HuH-7.5 (cell line): ENCODE data around the gene CLEC3B.
A peak's percentile ranks its signal among the peaks of the same experiment; 100 is the strongest.
"Not testable (repeated sequence)": the region's sequence is repeated elsewhere in the genome, so short reads cannot be mapped to it uniquely, and the experiment has no call there.

ENCODE experiments used
- DNase-seq: peaks from one replicate; pipeline ENCODE4 v3.0.0; 2011; ENCODE audit warnings: low spot score

Gene CLEC3B, protein sequence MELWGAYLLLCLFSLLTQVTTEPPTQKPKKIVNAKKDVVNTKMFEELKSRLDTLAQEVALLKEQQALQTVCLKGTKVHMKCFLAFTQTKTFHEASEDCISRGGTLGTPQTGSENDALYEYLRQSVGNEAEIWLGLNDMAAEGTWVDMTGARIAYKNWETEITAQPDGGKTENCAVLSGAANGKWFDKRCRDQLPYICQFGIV

DNA sequence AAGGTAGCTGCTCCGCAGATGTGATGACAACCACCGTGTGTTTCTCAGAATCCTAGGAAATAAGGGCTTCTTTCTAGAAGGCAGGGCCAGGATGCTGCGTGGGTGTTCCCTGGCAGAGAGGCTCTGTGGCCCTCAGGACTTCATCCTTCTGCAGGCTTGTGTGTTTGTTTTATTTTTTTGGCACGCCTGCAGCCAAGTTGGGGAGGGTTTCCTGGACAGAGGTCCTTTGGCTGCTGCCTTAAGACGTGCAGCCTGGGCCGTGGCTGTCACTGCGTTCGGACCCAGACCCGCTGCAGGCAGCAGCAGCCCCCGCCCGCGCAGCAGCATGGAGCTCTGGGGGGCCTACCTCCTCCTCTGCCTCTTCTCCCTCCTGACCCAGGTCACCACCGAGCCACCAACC lies at the start of gene CLEC3B:
Gene CLEC3B, plus strand, starts transcription at position 266 of the 400 bp plus-strand sequence. Its CDS starts 60 bp downstream, at position 326.
- no peak for DNase-seq

DNA sequence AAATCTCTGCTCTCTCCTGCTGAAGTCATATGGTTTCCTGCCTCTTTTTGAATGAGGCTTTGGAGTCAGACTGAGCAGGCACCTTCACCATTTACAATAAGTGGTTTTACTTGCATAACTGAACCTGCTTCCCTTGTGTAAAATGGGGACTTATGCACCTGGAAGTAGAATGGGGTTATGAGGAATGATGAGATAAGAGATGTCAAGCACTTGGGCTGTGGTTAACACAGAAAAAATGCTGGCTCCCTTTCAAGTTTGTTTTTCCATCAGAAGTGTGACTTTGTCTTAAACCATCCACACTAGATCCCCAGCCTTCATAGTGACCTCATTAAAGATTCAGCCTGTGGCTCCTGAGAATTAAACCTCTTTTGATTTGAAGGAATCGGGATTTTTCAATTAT lies 44.9 kb upstream of the CLEC3B start:
- DNase-seq, result no peak

DNA sequence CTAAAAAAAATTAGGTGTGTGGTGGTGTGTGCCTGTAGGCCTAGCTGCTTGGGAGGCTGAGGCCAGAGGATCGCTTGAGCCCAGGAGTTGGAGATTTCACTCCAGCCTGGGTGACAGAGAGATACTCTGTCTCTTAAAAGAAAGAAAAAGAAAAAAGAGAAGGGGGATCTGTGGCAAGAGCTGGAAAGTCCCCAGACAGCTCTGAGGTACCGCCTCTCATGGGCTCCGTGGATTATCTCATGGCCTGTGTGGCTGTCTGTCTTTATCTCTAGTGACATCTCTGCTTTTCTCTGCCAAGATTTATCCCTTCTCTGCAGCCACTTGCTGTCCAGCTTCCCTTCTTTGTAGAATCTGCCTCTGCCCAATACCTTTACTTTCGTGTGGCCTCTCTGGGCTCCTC lies 44.4 kb upstream of the CLEC3B start:
- DNase-seq, result no peak

DNA sequence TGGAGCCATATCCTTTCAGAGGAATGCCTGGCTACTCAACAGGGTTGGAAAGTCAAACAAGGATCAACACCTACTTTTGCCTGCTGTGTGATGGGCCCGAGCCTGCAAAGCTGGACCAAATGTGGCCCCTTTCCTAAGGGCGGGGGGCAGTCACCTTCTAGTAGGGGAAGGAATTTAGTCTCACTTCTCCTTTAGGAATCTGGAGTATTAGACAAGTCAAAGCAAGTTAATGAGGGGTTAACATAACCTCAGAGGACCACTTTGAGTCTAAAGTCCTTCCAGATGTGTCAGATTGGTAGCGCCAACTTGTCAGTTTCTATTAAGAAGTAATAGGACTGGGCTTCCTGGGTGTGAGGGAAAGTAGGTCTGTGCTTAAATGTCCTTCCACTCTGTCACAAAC lies 43.3 kb upstream of the CLEC3B start:
- DNase-seq, result no peak

DNA sequence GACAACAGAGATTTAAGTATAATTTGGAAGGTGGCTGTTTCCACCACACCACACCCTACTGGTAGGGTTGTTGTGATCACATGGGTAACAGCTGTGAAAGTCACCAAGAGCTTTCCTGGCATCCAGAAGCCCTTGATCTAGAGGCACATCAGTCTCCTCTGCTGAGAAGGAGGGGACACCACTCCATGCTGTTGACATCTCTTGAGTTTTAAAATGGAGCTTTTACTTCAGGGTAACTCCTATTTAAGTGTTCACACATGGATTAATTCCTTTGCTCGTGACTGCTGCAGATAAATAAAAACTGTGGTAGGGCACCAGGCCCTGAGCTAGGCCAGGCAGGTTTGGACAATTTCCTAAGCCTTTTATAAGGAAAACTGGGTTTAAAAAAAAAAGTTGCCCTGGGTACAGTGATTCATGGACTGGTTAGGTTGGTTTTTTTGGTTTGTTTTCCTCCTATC lies 42.6 kb upstream of the CLEC3B start:
- no peak for DNase-seq

DNA sequence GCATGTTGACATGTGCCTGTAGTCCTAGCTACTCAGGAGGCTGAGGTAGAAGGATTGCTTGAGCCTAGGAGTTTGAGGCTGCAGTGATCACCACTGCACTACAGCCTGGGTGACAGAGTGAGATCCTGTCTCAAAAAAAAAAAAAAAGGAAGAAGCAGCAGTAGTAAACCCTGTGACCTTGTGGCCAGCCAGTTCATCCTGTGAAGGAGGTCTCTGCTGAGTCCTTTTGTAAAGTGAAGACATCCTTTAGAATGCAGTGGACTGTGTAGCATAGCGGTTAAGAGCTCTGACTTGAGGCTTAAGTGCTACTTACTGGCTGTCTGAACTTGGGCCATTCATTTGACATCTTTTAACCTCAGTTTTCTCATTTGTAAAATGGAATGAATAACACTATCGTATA lies 41.8 kb upstream of the CLEC3B start:
- no peak for DNase-seq

DNA sequence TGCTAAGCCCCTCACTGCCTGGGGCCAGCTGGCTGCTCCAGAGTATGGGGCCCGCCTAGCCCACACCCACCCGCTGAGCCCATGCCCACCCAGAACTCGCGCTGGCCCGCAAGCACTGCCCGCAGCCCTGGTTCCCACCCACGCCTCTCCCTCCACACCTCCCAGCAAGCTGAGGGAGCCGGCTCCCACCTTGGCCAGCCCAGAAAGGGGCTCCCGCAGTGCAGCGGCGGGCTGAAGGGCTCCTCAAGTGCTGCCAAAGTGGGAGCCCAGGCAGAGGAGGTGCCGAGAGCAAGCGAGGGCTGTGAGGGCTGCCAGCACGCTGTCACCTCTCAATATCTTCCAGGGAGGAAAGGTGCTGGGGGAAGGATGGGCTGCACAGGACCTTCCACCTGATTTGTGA lies 39.8 kb upstream of the CLEC3B start:
- not testable (repeated sequence) for DNase-seq

DNA sequence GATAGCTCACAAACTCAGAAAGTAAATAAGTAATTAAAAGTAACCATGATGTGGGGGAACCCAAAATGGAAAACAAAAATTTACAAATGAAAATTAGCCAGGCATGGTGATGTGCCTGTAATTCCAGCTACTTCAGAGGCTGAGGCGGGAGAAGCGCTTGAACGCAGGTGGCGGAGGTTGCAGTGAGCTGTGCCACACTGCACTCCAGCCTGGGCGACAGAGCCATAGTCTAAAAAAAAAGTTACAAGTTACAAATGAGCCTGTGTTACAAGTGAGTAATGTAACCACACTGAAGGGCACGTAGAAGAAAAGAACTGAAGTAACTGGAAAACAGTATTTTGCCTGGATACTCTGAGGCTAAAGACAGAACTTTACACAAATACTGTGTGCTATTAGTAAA lies 38.8 kb upstream of the CLEC3B start:
- DNase-seq, result no peak

DNA sequence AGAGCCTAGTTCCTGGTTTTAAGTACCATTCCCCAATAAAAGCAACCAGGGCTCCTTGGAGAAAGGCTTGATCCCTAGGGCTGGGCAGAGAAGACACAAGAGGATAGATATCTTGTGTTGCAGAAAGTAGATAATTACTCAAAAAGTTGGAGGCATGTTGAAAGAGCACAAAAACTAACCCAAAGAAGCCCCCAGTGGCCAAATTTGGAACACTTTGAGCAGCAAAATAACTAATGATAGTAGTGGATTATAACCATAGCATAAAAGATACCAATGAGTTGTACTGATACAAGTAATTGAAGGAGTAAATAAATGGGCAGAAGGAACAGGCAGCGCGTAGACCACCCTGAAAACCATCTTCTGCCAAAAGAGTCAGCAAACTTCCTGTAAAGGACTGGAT lies 38.0 kb upstream of the CLEC3B start:
- DNase-seq, result no peak

DNA sequence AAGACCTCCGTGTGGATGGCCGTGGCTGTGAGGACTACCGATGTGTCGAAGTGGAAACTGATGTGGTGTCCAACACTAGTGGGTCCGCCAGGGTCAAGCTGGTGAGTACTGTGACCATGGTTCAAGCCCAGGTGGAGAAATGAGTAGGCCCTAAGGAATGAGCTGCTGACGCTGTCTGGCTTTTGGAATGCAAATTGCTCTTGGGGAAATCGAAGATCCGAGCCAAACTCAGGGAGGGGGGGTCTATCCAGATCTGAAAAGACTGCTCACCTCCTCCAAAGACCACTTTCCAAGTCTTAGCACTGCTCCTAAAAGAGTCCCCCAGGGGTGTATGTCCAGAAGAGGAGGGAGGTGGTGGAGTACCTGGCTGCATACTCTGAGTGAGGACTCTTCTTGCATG lies 37.0 kb upstream of the CLEC3B start:
- no peak for DNase-seq

DNA sequence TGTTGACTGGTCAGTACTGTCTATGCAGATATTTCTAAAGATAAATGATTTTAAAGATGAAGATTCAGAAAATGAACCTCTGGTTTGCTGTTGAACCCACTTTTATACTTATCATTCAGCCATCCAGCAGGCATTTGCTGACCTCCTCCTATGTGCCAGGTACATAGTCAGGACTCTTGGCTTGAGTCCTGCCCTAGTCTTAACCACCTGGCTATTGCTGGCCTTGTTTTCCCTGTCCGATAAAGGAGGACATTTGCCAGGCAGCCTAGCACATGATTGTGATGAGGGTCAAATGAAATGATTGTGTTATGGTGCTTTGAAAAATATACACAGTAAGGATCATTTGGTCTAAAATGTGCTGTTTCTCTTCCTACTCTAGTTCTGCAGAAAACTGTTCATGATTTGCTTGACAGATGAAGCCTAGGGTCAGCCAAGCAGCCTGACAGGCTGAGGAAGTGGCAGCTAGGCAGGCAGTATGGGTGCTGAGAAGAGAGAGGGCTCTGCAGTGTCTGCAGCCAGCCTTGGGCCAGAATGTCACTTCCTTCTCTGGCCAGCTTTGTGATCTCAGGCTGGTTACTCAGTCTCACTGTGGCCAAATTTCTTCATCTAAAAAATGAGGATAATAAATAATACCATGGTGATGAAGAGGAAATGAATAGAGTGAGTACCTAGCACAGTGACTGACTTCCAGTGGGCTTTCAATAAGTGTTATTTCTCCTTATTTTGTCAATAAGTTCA lies 36.3 kb upstream of the CLEC3B start:
- no peak for DNase-seq

DNA sequence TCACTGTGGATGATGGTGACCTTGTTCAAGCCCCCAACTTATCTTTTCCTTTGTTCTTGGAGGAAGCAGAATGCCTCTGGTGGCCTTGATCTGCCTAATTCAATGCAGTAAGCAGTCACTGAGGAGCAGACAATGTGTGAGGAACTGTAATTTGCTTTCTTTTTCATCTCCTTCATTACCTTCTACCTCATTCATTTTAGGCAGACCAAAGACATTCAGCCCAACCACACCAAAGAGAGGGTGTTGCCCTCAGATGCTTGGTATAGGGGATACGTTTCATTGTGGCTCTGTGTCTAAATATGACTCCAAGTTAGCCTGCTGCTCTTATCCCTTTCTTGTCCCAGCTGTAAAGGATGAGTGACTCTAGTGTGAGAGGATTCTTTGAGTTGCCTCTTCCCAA lies 34.8 kb upstream of the CLEC3B start:
- no peak for DNase-seq

DNA sequence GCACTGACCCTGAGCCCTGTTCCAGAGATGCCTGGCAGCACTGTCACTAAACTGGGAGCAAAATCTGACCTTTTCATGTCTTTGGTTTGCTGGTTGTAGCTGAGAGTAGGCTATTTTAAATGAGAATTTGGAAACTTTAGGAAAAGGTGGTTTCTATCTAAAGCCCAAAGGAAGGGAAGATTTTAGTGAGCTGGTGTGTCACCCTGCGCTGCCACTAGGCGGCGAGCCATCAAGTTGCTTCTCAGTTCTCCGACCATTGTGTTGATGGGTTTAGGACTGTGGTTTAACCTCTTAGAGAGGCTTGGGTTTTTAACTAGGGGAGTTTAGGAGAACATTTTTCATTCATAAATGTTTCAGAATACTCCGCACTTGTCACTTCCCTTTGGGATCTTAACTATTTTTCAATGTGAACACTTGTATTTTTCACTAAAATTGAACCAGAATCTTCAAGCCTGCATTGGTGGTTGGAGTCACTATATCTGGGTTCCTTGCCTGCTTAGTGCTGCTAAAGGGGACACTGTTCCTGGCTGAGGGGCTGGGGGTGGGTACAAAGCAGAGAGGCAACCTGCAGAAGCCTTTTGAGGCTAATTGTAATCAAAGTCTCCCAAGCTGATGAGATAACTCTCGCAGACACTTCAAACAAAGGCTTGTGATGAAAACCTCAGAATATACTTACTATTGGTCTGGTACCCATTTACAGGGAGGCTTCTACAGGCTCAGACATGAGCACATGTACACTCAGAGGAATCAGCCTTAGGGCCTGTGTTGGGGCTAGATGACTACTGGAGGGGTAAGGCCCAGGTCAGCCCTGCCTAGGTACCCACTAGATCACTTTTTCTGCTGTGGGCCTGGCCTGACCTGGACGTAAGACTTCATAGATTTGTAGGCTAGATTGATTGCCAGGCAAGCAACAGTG lies 33.3 kb upstream of the CLEC3B start:
- DNase-seq, result peak; percentile 40

DNA sequence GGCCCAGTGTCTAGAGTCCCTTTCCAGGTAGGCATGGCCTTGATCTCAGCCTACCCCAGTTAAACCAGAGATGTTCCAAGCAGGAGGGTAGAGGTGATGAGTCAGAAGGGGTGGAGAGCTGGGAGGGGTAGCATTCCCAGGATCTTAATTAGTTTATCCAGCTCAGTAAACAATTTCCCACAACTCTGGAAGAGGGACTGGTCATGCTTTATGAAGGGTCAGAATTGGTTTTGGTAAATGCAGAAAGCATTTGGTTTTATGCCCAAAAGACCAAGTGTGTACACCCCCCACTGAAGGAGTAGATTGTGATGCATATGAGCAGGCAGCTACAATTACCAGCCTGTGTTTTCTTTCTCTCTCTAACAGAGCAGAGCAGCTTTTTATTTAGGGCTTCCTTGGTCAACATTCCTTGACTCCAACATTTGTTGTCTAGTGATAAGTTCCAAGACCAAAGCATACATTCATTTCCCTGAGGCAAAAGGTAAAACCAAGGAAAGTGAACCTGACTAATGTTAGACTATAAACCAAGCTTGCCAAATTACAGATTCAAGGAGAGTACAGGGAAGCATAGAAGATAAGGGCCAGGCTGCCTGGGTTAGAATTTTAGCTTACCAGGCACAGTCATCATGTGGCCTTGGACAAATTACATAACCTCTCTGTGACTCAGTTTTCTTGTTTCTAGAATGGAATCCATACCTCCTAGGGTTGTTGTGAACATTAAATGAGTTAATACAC lies 32.5 kb upstream of the CLEC3B start:
- no peak for DNase-seq

DNA sequence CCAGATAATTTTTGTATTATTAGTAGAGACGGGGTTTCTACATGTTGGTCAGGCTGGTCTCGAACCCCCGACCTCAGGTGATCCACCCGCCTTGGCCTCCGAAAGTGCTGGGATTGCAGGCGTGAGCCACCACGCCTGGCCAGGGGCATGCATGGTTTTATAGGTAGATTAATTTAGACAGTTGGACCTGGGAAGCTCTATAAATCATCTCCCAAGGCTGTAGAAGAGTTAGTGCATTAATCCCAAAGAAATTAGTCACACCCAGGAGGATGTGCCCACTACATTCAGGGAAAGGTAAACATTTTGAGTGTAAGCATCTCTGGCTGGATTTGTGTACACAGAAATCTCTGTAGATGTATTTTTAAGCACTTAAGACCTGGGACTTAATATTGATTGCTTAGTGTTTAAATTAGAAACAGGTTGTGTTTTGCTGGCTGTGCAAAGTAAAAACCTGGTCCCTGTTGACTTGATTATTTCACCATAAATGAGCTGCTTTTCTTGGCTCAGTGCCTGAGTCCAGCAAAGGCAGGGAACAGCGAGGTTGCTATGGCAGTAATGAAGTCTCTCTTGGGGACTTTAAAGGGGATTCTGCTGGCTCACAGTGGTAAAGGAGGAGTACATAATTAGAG lies 30.8 kb upstream of the CLEC3B start:
- DNase-seq, result peak; percentile 47

DNA sequence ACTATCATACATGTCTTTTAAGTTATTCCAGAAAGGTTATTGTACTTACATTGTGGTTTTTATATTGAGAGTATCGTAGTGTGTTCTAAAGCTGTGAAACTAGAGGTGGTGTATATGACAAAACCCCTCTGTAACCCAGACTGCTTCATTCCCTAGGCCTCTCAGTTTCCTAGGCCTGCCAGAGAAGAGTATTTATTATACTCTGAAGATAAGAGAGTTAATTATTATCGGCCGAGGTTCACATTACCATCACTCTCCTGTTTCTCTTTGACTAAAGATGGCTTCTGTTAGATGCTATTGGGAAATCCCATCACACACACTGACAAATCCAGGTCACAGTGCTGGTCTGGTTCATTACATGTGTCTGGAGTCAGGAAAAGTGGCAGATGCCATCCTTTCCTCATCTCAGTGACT lies 29.5 kb upstream of the CLEC3B start:
- DNase-seq, result peak; percentile 68

DNA sequence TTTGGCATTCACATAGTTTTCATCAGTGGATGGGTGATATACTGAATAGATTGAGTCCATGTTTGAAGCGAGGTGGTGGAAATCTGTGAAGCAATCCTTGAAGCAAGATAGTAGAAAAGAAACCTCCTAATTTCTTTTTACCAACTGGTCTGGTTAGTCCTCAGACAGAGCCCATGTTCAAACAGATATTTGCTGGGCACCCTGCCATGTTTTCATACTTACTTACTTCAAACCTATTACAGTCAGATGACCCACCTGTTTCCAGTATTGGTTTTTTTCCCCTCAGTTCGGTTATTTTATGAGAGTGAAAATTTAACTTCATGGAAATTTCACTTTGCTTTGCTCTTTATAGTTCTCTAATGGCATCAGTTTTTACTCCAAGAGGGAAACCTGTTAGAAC lies 26.3 kb upstream of the CLEC3B start:
- no peak for DNase-seq

DNA sequence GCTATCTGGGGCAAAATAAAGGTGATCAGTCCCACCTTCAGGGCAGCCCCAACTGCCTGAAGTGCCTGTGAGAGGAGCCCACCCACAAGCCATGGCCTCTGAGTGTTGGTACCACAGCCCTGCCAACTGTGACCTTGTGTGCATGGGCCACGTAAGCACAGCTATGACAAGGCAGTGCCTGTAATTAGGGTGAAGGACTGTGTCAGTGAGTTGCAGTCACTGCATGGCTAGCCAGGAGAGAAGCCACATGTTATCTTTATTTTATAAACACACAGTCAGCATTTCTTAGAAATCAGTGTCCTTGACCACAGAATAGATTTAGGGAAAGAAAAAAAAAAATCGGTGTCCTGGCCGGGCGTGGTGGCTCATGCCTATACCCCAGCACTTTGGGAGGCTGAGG lies 25.3 kb upstream of the CLEC3B start:
- no peak for DNase-seq

DNA sequence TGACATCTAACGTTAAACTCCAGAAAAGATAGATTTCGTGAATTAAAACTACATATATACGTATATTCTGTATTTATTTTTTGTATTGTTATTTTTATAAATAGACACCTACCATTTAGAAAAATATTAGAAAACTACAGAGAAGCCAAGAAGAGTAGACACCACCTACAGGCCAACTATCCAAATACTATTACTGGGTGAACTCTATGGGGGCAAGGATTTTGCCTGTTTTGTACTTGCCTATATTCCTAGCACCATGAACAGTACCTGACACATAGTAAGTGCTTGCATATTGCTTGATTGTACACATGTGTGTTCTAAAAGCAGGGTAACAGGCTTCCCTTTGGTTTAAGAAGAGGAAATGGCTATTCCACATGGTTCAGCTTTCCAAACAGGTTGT lies 24.4 kb upstream of the CLEC3B start:
- DNase-seq, result no peak

DNA sequence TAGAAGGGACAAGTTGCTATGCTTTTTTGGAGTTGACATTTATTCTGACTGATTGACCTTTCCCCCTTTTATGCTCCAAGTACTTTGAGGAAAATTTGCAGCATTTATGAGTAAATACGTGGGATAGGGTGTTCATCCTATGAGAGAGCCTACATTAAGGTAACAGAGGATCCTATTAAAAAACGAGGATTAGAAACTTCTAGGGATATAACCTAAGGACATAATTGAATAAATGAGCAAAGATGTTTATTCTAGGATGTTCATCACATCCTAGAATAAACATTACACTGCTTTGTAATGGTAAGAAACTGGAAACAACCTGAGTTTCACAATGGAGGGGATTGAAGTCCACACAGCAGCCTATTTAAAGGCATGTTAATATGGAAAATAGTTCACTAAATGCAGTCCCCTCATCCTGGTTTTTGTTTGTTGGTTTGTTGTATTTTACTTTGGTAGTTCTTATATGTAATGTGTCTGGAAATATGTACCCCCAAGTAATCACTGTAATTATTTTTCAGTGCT lies 23.9 kb upstream of the CLEC3B start:
- DNase-seq, result no peak

DNA sequence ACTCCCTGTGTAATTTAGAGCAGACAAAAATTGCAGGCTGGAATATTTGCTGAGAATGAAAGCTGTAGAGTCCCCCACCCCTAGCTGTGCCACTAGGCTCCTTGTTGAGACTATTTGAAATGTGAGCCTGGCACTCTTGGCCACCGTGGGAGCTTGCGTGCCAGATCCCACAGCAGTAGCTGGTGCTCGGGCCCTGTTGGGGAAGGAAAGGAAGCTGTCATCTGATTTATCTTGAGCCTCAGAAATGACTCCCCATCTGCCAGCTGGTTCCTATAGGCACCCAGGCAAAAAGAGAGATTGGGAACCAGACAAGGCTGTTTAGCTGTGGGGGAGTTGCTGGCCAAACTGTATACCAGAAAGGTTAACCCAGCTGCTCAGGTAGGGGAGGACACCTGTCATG lies 23.4 kb upstream of the CLEC3B start:
- DNase-seq, result no peak
